ENCODE measurements around the gene IFNA8. TPM values are rescaled to one million over a fixed set of nuclear protein-coding genes. Genes with fewer than 3 reads are reported as not detected.
"Not testable (repeated sequence)": the region's sequence is repeated elsewhere in the genome, so short reads cannot be mapped to it uniquely, and the experiment has no call there.

IFNA8 gene
- total RNA-seq, 2 donors from 2014 or later: not detected

DNA sequence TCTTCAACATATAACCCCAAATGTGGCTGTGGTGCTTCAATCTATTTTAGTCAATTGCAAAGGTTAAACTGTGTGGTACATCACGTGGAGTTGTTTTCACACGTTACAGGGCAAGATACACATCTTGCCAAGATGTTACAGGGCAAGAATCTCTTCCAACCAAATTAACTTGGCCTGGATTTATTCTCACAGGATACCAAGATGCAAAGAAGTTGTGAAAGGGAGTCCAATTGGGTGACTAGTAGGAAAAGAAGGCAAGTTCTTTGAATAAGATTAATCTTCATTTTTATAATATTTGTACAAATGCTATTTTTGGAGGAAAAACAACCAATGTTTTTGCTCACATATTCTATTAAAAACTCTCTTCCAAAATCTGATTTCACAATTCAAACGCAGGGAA, 4.8 kb upstream of the IFNA8 start:
- H3K9me3 Mint-ChIP-seq: no peaks in the 10 kb centered on the region
- H3K4me3 Mint-ChIP-seq: no peak overlapping the region
- H3K4me1 Mint-ChIP-seq: no peaks in the 10 kb centered on the region
- no peaks in the 10 kb centered on the region for H3K36me3 Mint-ChIP-seq (ENCODE audit: low read depth)
- no peak for ATAC-seq (replicated peaks)
- no peak overlapping the region for H3K27ac Mint-ChIP-seq
- H3K27me3 Mint-ChIP-seq: peaks cover 33% of the 10 kb centered on the region

DNA sequence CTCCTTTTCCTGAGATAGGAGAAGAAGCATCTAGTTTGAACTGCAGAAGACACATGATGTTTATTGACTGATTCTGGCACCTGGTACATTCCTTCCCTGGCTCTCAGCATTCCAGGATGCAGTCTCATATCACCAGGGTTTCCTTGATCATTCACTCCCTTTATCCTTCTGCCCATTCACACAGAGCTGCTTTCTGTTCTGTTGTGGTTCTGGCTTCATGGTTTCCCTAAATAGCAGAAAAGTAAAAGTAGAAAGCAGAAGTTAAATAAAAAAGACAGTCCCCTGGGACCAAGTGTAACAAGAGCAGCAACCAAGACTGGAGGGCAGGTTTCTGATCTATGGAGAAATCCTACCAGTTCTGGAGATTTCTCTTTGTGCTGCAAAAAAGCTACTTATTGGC, 3.2 kb downstream of the IFNA8 start:
- peaks cover 13% of the 10 kb centered on the region for H3K27me3 Mint-ChIP-seq

DNA sequence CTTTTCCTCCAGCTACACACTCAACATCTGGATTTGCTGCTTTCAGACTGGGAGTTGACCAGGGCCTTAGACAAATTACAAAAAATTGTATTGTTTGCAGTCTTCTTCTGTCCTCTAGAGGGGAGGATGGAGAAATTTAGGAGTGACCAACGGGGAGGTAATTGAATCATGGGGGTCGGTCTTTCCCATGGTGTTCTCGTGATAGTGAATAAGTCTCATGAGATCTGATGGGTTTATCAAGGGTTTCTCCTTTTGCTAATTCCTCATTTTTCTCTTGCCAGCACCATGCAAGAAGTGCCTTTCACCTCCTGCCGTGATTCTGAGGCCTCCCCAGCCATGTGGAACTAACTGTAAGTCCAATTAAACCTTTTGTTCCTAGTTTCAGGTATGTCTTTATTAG, 4.2 kb downstream of the IFNA8 start:
- Mint-ChIP-seq H3K36me3 (ENCODE audit: low read depth) (no peaks in the 10 kb centered on the region), H3K9me3 (no peaks in the 10 kb centered on the region), H3K27ac (no peak overlapping the region), H3K27me3 (peaks cover 13% of the 10 kb centered on the region), H3K4me3 (no peak overlapping the region), H3K4me1 (no peaks in the 10 kb centered on the region)
- ATAC-seq (replicated peaks): no peak

More for the DNA sequence above, 3.2 kb downstream of the IFNA8 start:
- H3K4me3 Mint-ChIP-seq: no peak overlapping the region
- no peaks in the 10 kb centered on the region for H3K36me3 Mint-ChIP-seq (ENCODE audit: low read depth)
- no peaks in the 10 kb centered on the region for H3K4me1 Mint-ChIP-seq
- H3K27ac Mint-ChIP-seq: no peak overlapping the region
- no peaks in the 10 kb centered on the region for H3K9me3 Mint-ChIP-seq
- ATAC-seq (replicated peaks): no peak

DNA sequence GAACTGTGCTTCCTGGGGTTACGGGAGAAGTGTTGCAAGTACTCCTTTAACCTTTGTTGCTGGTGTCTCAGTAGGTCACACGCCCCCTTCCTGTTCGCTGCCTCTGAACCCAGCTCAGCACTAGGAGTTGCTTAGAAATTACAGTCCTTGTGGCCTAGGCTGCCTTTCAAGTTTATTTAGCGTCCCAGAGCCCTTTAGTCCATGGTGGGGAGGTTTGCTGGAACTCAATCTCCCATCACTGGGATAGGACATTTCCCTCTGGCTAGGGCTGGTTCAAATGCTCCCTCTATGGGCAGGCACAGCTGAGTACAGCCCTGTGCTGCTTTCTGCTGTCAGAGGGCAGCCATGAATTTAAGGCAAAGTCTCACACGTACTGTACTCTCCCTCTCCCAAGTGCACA, 4.7 kb downstream of the IFNA8 start:
- no peaks in the 10 kb centered on the region for H3K36me3 Mint-ChIP-seq (ENCODE audit: low read depth)
- peak; percentile 57 for ATAC-seq (replicated peaks)

DNA sequence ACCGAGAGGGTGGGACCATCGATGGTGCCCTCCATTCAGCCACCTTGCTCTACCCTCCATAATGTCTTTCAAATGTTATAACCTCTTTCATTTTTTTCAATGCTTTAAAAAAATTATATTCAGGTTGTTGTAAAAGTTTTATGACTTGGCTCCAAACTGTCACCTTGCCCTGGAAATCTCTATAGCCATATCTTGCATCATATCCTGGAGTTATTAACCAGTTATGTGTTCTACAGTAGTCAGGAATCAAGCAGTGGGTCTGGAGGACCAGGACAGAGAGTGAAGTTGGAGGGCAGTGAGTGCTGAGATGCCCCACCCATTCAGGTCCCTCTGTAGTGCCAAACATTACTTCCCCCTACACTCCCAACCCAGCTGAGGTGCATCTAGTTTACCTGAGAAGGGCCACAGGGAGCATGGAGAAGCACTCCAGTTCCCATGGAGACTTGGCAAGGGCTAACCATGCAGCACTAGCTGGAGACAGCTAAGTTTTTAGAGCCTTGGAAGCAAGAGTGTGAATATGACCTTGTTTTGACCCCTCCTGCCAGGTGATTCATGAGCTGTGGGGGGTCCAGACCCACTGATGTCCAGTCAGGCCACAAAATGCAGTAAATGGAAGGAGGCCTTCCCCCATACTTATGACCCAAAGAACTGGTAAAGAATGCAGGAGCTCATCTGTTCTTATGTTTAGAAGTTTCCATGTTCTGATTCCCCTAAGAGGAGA, 5.5 kb downstream of the IFNA8 start:
- no peaks in the 10 kb centered on the region for H3K9me3 Mint-ChIP-seq
- H3K36me3 Mint-ChIP-seq (ENCODE audit: low read depth): no peaks in the 10 kb centered on the region
- peaks cover 13% of the 10 kb centered on the region for H3K27me3 Mint-ChIP-seq
- no peak for ATAC-seq (replicated peaks)
- no peak overlapping the region for H3K27ac Mint-ChIP-seq
- no peak overlapping the region for H3K4me3 Mint-ChIP-seq
- no peaks in the 10 kb centered on the region for H3K4me1 Mint-ChIP-seq

More for the DNA sequence above, 4.7 kb downstream of the IFNA8 start:
- H3K27me3 Mint-ChIP-seq: peaks cover 13% of the 10 kb centered on the region
- no peaks in the 10 kb centered on the region for H3K9me3 Mint-ChIP-seq
- no peak overlapping the region for H3K4me3 Mint-ChIP-seq
- no peak overlapping the region for H3K27ac Mint-ChIP-seq
- H3K4me1 Mint-ChIP-seq: no peaks in the 10 kb centered on the region

DNA sequence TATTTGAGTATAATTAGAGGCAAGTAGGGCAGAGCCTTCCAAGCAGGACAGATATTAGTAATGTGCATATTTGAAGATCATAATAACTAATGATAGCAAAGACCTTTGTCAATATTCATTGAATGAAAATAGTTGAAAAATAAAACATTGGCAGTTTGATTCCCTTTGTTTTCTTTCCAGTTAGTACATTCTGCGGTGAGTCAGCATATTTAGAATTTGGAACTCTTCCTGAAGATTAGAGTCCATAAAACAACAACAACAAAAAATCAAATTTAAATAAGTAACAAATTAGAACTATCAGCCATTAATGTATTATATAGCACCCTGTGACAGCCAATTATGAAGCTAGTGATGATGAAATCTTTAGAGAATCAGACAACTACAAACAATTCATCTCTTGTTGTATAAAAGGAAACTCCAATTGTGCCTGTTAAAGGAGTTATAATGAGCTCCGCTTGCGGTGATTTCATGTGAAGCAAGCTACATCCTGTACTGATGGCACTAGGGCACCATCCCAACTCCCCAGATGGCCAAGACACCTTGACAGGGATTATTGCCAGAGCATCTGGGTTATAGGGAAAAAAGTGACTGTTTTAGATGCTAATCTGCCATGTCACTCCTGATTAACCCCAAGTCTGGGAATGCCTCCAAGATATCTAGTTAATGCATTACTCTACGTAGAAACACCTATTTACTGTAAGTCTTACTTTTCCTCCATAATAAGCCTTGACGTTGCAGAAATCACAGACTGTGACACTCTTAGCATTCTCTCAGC, 6.8 kb downstream of the IFNA8 start:
- Mint-ChIP-seq H3K27ac (no peak overlapping the region), H3K9me3 (no peaks in the 10 kb centered on the region), H3K4me3 (no peak overlapping the region), H3K27me3 (peaks cover 8% of the 10 kb centered on the region), H3K36me3 (ENCODE audit: low read depth) (no peaks in the 10 kb centered on the region), H3K4me1 (no peaks in the 10 kb centered on the region)
- ATAC-seq (replicated peaks): no peak

DNA sequence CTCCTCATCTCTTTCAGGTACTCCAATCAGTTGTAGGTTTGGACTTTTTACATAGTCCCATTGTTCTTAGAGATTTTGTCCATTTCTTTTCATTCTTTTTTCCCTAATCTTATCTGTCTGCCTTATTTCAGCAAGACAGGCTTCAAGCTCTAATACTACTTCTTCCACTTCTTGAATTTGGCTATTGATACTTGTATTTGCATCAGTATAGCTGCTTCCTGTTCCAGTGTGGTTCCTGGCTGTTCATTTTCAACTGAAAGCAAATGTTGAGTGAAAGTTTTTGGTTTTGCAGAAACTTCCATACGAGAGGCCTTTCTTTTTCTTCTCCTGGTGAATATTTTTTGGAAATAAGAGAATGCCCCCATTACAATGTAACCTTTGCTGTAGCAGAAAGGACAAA, 19.3 kb downstream of the IFNA8 start:
- H3K4me3 Mint-ChIP-seq: no peak overlapping the region
- ATAC-seq (replicated peaks): no peak
- H3K9me3 Mint-ChIP-seq: no peaks in the 10 kb centered on the region
- H3K27me3 Mint-ChIP-seq: peaks cover 29% of the 10 kb centered on the region
- no peaks in the 10 kb centered on the region for H3K36me3 Mint-ChIP-seq (ENCODE audit: low read depth)
- H3K4me1 Mint-ChIP-seq: no peaks in the 10 kb centered on the region
- no peak overlapping the region for H3K27ac Mint-ChIP-seq

DNA sequence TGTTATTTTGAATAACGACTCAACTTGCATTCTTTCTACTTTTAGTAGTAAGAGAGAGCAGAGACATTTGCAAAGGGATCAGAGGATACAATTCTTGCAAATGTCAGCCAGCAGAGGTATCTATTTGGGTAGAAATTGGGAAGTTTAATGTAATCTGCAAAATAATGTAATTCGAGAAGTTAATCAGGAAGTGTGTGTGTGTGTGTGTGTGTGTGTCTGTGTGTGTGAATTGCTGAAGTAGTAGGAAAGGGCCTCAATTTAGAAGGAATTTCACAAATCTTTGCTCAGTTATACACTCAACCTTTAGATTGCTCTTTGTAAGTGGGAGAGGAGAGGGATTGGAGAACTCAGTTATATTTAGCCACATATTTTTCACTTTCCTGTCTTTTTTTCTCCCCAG, 20.3 kb downstream of the IFNA8 start:
- Mint-ChIP-seq H3K27me3 (peaks cover 34% of the 10 kb centered on the region), H3K4me3 (no peak overlapping the region), H3K27ac (no peak overlapping the region), H3K4me1 (no peaks in the 10 kb centered on the region), H3K36me3 (ENCODE audit: low read depth) (no peaks in the 10 kb centered on the region), H3K9me3 (no peaks in the 10 kb centered on the region)
- no peak for ATAC-seq (replicated peaks)

DNA sequence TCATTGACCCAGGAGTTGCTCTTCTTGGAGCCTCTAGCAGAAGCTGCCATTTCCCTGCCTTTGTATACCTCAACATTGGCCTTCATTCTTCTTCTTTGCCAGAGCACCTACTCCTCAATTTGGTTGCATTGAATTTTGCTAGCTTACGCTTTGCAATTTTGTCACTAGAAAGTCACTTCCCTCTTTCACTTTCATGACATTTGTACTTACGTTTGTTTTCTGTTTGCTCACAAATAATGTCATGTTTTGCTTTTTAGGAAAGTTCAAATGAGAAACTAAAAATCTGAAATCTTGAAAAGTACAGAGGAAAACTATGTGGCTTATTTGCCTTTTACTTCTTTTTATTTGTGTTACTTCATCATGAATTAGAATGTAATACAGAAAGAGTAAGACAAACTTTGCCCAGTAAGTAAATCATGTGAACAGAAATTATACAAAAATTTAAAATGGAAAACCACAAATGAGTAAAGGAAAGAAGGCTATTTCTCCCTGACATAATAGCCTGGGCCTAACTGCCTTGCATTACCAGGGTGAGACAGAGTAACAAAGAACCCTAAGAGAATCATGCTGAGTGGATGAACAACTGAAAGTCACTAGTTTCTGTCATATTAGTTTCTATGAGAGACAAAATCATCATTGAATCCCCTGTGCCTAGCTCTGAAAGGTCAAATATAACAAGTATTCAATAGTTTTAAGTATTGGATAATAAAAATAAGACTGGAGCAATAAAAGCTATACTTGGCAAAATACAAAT, 23.9 kb downstream of the IFNA8 start:
- Mint-ChIP-seq H3K27me3 (peaks cover 36% of the 10 kb centered on the region), H3K27ac (no peak overlapping the region), H3K4me3 (no peak overlapping the region), H3K4me1 (no peaks in the 10 kb centered on the region), H3K36me3 (ENCODE audit: low read depth) (no peaks in the 10 kb centered on the region), H3K9me3 (no peaks in the 10 kb centered on the region)
- ATAC-seq (replicated peaks): no peak

DNA sequence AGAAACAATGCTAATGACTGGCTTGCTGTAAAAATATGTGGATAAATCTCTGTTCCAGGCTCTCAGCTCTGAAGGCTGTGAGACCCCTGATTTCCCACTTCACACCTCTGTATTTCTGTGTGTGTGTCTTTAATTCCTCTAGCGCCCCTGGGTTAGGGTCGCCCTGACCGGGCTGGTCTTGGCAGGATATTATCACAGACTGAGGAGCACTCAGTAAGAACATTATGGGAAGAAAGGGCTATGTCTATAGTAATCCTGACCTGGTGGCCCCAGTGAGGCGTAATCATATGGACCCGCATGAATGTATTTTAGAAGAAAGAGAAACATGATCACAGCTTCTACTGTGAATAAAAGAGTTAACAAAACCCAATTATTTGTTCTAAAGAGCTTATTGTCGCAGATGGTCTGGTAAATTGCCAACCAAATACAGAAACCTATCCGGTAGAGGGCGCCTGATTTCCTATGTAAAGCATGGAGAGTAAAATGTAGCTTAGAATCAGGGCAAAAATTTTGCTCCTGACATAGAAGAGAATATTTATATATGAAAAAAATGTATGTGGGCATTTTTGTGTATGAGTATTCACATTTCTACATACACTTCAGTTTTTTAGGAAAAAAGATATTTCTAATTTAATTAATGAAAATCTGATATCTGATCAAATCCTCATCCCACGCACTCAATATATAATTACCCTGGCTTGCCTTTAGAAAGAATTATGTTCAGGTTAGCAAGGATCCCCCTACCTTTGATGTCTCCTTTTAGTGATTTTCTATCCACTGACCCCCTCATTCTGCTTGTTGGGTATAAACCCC, 25.5 kb downstream of the IFNA8 start:
- H3K9me3 Mint-ChIP-seq: no peaks in the 10 kb centered on the region
- H3K36me3 Mint-ChIP-seq (ENCODE audit: low read depth): no peaks in the 10 kb centered on the region
- H3K27me3 Mint-ChIP-seq: peaks cover 27% of the 10 kb centered on the region
- ATAC-seq (replicated peaks): no peak
- no peak overlapping the region for H3K27ac Mint-ChIP-seq
- no peaks in the 10 kb centered on the region for H3K4me1 Mint-ChIP-seq
- no peak overlapping the region for H3K4me3 Mint-ChIP-seq

DNA sequence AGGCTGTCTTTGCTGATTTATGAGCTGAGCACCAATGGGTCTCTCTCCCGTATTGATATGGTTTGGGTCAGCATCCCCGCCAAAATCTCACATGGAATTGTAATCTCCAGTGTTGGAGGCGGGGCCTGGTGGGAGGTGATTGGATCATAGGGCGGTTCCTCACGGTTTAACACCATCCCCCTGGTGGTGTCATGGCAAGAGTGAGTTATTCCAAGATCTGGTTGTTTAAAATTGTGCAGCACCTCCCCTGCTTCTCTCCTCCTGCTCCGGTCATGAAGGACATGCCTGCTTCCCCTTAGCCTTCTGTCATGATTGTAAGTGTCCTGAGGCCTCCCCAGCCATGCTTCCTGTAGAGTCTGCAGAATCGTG, 26.1 kb downstream of the IFNA8 start:
- H3K9me3 Mint-ChIP-seq; H3K4me3 Mint-ChIP-seq; H3K36me3 Mint-ChIP-seq (ENCODE audit: low read depth); H3K4me1 Mint-ChIP-seq; ATAC-seq (replicated peaks); H3K27ac Mint-ChIP-seq: not testable (repeated sequence)
- H3K27me3 Mint-ChIP-seq: peaks cover 27% of the 10 kb centered on the region

DNA sequence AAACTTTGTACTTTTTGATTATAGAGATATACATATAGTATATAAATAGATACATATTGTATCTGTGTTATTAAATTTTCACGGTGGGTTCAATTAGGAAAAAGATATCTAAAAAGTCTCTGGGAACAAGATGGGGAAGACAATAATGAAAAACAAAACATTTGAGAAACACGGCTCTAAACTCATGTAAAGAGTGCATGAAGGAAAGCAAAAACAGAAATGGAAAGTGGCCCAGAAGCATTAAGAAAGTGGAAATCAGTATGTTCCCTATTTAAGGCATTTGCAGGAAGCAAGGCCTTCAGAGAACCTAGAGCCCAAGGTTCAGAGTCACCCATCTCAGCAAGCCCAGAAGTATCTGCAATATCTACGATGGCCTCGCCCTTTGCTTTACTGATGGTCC, 31.2 kb downstream of the IFNA8 start, which contains the start of gene IFNA1:
Gene IFNA1 (plus strand): TSS at position 301 of the 400 bp plus-strand sequence. CDS start 69 bp downstream, at position 370.
- Mint-ChIP-seq H3K27me3 (peaks cover 9% of the 10 kb centered on the region), H3K4me3 (no peak within 1 kb of the TSS), H3K27ac (no peak within 1 kb of the TSS), H3K36me3 (ENCODE audit: low read depth) (no peaks in the 10 kb centered on the region), H3K9me3 (no peaks in the 10 kb centered on the region), H3K4me1 (peaks cover 8% of the 10 kb centered on the region)
- no peak for ATAC-seq (replicated peaks)

DNA sequence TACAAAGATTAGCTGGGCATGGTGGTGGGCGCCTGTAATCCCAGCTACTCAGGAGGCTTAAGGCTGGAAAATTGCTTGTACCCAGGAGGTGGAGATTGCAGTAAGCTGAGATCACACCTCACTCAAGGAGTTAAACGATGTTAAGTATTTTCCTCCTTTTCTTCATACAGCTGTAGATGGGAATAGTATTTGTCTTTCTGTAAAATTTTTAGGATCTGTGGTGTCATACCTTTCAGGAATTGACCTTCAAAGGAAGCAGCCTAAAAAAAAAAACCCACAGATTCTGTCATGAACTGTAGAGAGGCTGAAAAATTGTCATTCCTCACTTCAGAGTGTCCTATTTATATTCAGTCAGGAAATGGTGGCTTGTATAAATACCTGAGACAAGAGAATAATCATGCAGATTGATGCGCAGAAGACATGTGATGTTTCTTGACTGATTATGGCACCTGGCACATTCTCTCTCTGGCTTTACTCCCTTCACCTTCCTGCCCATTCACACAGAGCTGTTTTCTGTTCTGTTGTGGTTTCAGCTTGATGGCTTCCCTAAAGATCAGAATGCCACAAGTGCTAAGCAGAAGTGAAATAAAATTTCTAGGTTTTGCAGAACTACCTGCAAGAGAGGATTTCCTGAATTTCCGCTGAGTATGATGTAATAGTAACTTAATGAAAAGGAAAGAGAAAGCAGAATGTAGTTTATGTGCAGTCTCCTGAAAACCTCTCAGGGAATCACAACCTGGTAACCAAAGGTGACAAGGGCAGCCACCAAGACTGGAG, 35.1 kb downstream of the IFNA8 start:
- Mint-ChIP-seq H3K27ac (no peak overlapping the region), H3K4me1 (peaks cover 8% of the 10 kb centered on the region), H3K36me3 (ENCODE audit: low read depth) (no peaks in the 10 kb centered on the region), H3K27me3 (peaks cover 3% of the 10 kb centered on the region), H3K4me3 (peak overlapping the region; percentile 55), H3K9me3 (no peaks in the 10 kb centered on the region)
- peak; percentile 56 for ATAC-seq (replicated peaks)
